ENCODE results near the gene SKP2. TPM values are rescaled to one million over a fixed set of nuclear protein-coding genes. Genes with fewer than 3 reads are reported as not detected.
"Not testable (repeated sequence)": the region's sequence is repeated elsewhere in the genome, so short reads cannot be mapped to it uniquely, and the experiment has no call there.

SKP2 gene
- total and polyA plus RNA-seq, 10 donors, result 4.2 to 23.6 (median 15.2) TPM

GRCh38 chr5:36179950-36180349 lies 28.0 kb downstream of the SKP2 start:
- DNase-seq, result no peak
- no peak overlapping the region for H3K27ac ChIP-seq
- H3K27me3 ChIP-seq (replicated peaks in 1 of 7), result no peaks in the 10 kb centered on the region
- no peak overlapping the region for H3K4me3 ChIP-seq
- no peak for TF ChIP-seq POLR2AphosphoS5 (IDR thresholded peaks at IDR 0.05)
- TF ChIP-seq CTCF (IDR thresholded peaks at IDR 0.05 in 8 of 11, conservative IDR thresholded peaks at IDR 0.05 in 3 of 11), result no peak
- TF ChIP-seq POLR2A (IDR thresholded peaks at IDR 0.05), result no peak
- peaks cover 0 to 96% (median 42%) of the 10 kb centered on the region in 6 donors for H3K36me3 ChIP-seq
- H3K9me3 ChIP-seq, result peaks cover 0 to 4% (median 0%) of the 10 kb centered on the region in 8 donors
- WGBS, 5 donors, result 90 to 98% (median 93%) methylated on average over 4 of the region's 4 CpGs
- H3K4me1 ChIP-seq, result no peaks in the 10 kb centered on the region
- intact Hi-C loops (cut with DNase I; ENCODE audit: low total_unique reads), result no loop called here

GRCh38 chr5:36180556-36181350 lies 28.8 kb downstream of the SKP2 start:
- WGBS, 5 donors, result 94 to 98% (median 97%) methylated on average over 2 of the region's 2 CpGs
- no peak overlapping the region for H3K4me3 ChIP-seq
- intact Hi-C loops (cut with DNase I; ENCODE audit: low total_unique reads), result no loop called here
- DNase-seq, result no peak
- H3K36me3 ChIP-seq, result peaks cover 0 to 96% (median 42%) of the 10 kb centered on the region in 6 donors
- H3K4me1 ChIP-seq, result no peaks in the 10 kb centered on the region
- TF ChIP-seq POLR2A (IDR thresholded peaks at IDR 0.05) (no peak), CTCF (IDR thresholded peaks at IDR 0.05 in 8 of 11, conservative IDR thresholded peaks at IDR 0.05 in 3 of 11) (no peak), POLR2AphosphoS5 (IDR thresholded peaks at IDR 0.05) (no peak)
- H3K9me3 ChIP-seq, result peaks cover 0 to 4% (median 0%) of the 10 kb centered on the region in 8 donors
- H3K27me3 ChIP-seq (replicated peaks in 1 of 7), result no peaks in the 10 kb centered on the region
- no peak overlapping the region for H3K27ac ChIP-seq

GRCh38 chr5:36181774-36182173 lies 29.9 kb downstream of the SKP2 start:
- no peak for DNase-seq
- no peaks in the 10 kb centered on the region for H3K27me3 ChIP-seq (replicated peaks in 1 of 7)
- no peak for TF ChIP-seq CTCF (IDR thresholded peaks at IDR 0.05 in 8 of 11, conservative IDR thresholded peaks at IDR 0.05 in 3 of 11)
- no peak for TF ChIP-seq POLR2A (IDR thresholded peaks at IDR 0.05)
- no peak for TF ChIP-seq POLR2AphosphoS5 (IDR thresholded peaks at IDR 0.05)
- H3K36me3 ChIP-seq, result peaks cover 0 to 91% (median 42%) of the 10 kb centered on the region in 6 donors
- H3K4me1 ChIP-seq, result no peaks in the 10 kb centered on the region
- intact Hi-C loops (cut with DNase I; ENCODE audit: low total_unique reads), result no loop called here
- 75 to 88% (median 81%) methylated on average over 2 of the region's 2 CpGs for WGBS, 5 donors
- peaks cover 0 to 4% (median 0%) of the 10 kb centered on the region in 8 donors for H3K9me3 ChIP-seq
- no peak overlapping the region for H3K4me3 ChIP-seq
- no peak overlapping the region for H3K27ac ChIP-seq

GRCh38 chr5:36184408-36184807 lies 32.5 kb downstream of the SKP2 start:
- DNase-seq; intact Hi-C loops (cut with DNase I; ENCODE audit: low total_unique reads): not testable (repeated sequence)

More at GRCh38 chr5:36184408-36184807, 32.5 kb downstream of the SKP2 start:
- Histone ChIP-seq H3K9me3 (peaks cover 0 to 15% (median 9%) of the 10 kb centered on the region in 8 donors), H3K36me3 (peaks cover 0 to 86% (median 22%) of the 10 kb centered on the region in 6 donors)
- not testable (repeated sequence) for H3K27ac ChIP-seq; H3K27me3 ChIP-seq (replicated peaks in 1 of 7); H3K4me1 ChIP-seq; H3K4me3 ChIP-seq
- 47 to 95% (median 89%) methylated on average over 2 to 4 of the region's 4 CpGs for WGBS, 5 donors

Data from spleen (tissue), 11 donors.